ENCODE measurements around the gene COMT. TPM values are rescaled to one million over a fixed set of nuclear protein-coding genes. Genes with fewer than 3 reads are reported as not detected.

The COMT gene
- total RNA-seq, 1 experiment from 2014 or later: 96.0 TPM

DNA sequence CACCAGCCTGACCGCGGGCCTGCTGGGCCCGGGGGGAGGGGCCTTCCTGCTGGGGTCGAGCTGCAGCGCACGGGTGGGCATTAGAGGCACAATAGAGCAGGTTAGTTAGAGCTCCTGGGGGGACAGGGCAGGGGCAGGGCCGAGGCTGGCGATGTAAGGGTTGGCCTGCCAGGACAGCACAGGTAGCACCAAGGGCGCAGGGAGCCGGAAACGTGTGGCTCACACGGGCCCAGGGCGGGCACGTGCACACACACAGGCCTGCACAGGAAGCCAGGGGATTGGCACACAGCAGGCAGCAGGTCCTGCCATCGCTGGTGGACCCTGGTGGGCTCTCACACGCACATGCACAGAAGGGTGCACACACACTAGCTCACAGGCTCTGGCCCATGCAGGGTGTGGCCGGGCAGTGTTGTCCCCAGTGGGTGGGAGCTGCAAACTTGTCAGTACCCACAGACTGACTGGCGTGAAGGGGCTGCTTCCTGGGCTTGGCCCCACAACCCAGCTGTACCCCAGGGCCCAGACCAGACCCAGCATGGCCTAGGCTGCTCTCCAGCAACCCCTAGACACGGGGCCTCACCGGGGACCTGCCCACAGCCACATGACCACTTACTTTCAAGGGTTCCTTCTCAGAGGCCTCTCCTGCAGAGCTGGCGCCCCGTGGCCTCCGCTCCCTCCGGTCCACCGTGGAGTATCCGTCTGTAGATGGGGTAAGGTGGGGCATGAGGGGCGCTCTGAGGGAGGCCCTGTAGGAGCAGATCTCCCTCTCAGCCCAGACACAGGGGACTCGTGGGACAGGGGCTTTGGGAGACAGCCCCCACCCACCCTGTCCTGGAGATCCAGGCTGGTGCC, 29.9 kb downstream of the COMT start:
- intact Hi-C loops (cut with micrococcal nuclease; ENCODE audit: unreplicated experiment): loop anchor here (2.0 kb wide), 1 partner anchor 45 kb away; the partner anchor contains the start of gene ARVCF
- H3K4me3 Mint-ChIP-seq (ENCODE audit: unreplicated experiment): no peak overlapping the region
- Histone ChIP-seq H3K4me3 (ENCODE audit: low read depth, low read length) (no peak overlapping the region), H3K27me3 (replicated peaks; ENCODE audit: control insufficient read depth, insufficient read depth, low read length) (no peaks in the 10 kb centered on the region), H3K9me3 (no peaks in the 10 kb centered on the region), H3K4me1 (peaks cover 6% of the 10 kb centered on the region; the same call in 1 of the 2 replicates), H3K36me3 (ENCODE audit: control insufficient read depth, insufficient read depth, low read length) (peaks cover 2% of the 10 kb centered on the region)
- no peaks in the 10 kb centered on the region for H3K27me3 Mint-ChIP-seq (ENCODE audit: insufficient read depth, unreplicated experiment)
- DNase-seq: no peak
- H3K4me1 Mint-ChIP-seq (ENCODE audit: low read depth, unreplicated experiment): peaks cover 13% of the 10 kb centered on the region
- H3K27ac Mint-ChIP-seq (ENCODE audit: unreplicated experiment): no peak overlapping the region
- peaks cover 28% of the 10 kb centered on the region for H3K36me3 Mint-ChIP-seq (ENCODE audit: insufficient read depth, unreplicated experiment)
- no TSS peak for BruUV-seq (replicated peaks)
- H3K9me3 Mint-ChIP-seq (ENCODE audit: unreplicated experiment): no peaks in the 10 kb centered on the region
- ChIA-PET POLR2A (no interaction called here), CTCF (interaction anchor here (0.7 to 2.3 kb wide), 6 partner anchors 12 to 149 kb away, joined by 3 to 17 read pairs (median 4); no protein-coding TSS in a partner anchor)
- TF ChIP-seq, protein P1, sequence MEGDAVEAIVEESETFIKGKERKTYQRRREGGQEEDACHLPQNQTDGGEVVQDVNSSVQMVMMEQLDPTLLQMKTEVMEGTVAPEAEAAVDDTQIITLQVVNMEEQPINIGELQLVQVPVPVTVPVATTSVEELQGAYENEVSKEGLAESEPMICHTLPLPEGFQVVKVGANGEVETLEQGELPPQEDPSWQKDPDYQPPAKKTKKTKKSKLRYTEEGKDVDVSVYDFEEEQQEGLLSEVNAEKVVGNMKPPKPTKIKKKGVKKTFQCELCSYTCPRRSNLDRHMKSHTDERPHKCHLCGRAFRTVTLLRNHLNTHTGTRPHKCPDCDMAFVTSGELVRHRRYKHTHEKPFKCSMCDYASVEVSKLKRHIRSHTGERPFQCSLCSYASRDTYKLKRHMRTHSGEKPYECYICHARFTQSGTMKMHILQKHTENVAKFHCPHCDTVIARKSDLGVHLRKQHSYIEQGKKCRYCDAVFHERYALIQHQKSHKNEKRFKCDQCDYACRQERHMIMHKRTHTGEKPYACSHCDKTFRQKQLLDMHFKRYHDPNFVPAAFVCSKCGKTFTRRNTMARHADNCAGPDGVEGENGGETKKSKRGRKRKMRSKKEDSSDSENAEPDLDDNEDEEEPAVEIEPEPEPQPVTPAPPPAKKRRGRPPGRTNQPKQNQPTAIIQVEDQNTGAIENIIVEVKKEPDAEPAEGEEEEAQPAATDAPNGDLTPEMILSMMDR (IDR thresholded peaks at IDR 0.05; ENCODE audit: insufficient read depth in 1 of 2, low read depth in 1 of 2, low read length in 1 of 2, severe bottlenecking in 1 of 2, unreplicated experiment in 1 of 2): no peak

DNA sequence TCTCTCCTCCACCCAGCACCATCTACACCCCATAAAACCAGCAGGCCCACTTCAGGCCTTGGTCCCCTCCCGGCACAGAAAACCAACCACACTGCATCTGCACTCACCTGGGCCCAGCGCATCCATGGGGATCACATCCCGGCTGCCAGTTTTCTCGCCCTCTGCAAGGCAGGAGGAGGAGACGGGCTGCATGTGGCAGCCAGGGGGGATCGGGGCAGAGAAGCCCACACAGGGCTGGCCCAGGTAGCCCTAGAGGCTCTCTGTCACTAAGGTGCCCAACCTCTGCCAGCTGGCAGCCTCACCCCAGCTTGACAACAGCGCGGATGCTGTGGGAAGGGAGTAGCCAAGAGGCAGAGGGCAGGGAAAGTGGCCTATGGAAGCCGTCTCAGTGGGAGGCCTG, 30.7 kb downstream of the COMT start:
- Mint-ChIP-seq H3K36me3 (ENCODE audit: insufficient read depth, unreplicated experiment) (peaks cover 24% of the 10 kb centered on the region), H3K27ac (ENCODE audit: unreplicated experiment) (no peak overlapping the region), H3K4me1 (ENCODE audit: low read depth, unreplicated experiment) (peaks cover 7% of the 10 kb centered on the region), H3K27me3 (ENCODE audit: insufficient read depth, unreplicated experiment) (no peaks in the 10 kb centered on the region), H3K4me3 (ENCODE audit: unreplicated experiment) (no peak overlapping the region), H3K9me3 (ENCODE audit: unreplicated experiment) (no peaks in the 10 kb centered on the region)
- peaks cover 6% of the 10 kb centered on the region; the same call in 1 of the 2 replicates for H3K4me1 ChIP-seq
- H3K9me3 ChIP-seq: no peaks in the 10 kb centered on the region
- H3K27me3 ChIP-seq (replicated peaks; ENCODE audit: control insufficient read depth, insufficient read depth, low read length): no peaks in the 10 kb centered on the region
- no TSS peak for BruUV-seq (replicated peaks)
- no peak overlapping the region for H3K4me3 ChIP-seq (ENCODE audit: low read depth, low read length)
- H3K36me3 ChIP-seq (ENCODE audit: control insufficient read depth, insufficient read depth, low read length): peaks cover 2% of the 10 kb centered on the region; the same call in 1 of the 2 replicates
- CTCF ChIA-PET: interaction anchor here (2.3 kb wide), 1 partner anchor 41 kb away, joined by 17 read pairs; no protein-coding TSS in a partner anchor
- TF ChIP-seq, protein P1 (IDR thresholded peaks at IDR 0.05; ENCODE audit: insufficient read depth in 1 of 2, low read depth in 1 of 2, low read length in 1 of 2, severe bottlenecking in 1 of 2, unreplicated experiment in 1 of 2): no peak
- no peak for DNase-seq
- POLR2A ChIA-PET: interaction anchor here (0.6 kb wide), 1 partner anchor 96 kb away, joined by 3 read pairs; no protein-coding TSS in a partner anchor
- intact Hi-C loops (cut with micrococcal nuclease; ENCODE audit: unreplicated experiment): no loop called here

DNA sequence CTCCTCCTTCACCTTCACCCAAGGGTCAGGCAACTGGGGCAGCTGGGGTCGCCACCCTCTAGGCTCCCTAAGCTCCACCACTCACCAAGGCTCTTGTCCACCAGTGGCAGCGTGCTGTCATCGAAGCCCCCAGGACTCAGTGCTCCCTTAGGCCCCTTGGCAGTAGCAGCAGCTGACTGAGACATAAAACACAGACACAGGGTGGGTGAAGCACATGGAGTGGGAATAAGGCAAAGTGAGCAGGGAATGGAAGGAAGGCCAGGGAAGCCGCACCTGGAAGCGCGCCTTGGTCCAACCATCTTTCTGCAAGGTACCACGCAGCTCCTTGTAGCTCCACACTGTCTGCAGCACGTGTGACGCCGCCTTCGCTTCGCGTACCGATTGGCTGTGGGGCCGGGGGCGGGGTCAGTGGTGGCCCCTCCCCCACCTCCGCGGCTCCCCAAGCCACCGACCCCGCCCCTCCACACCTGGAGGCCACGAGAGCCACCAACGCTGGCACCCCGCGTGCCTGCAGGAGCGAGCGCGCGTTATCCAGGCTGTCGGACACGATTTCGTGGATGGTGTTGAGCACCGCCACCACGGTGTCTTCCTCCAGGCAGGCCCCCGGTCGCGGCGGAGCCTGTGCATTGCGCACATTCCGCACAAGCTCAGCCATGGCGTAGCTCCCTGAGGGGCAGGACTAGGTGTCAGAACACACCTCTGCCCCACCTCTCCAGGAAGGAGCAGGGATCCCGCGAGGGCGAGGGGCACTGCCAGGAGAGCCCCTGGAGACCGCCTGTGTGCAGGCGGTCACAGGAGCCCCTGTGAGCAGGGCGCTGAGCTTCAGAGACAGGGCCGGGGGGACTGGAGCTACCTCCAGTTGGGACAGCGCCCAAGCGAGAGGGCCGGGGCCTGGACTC, 31.3 kb downstream of the COMT start:
- no peak overlapping the region for H3K4me3 Mint-ChIP-seq (ENCODE audit: unreplicated experiment)
- ChIA-PET CTCF (no interaction called here), POLR2A (interaction anchor here (0.6 kb wide), 1 partner anchor 96 kb away, joined by 3 read pairs; no protein-coding TSS in a partner anchor)
- TF ChIP-seq, protein P1 (IDR thresholded peaks at IDR 0.05; ENCODE audit: insufficient read depth in 1 of 2, low read depth in 1 of 2, low read length in 1 of 2, severe bottlenecking in 1 of 2, unreplicated experiment in 1 of 2): no peak
- Histone ChIP-seq H3K4me3 (ENCODE audit: low read depth, low read length) (no peak overlapping the region), H3K9me3 (no peaks in the 10 kb centered on the region), H3K27me3 (replicated peaks; ENCODE audit: control insufficient read depth, insufficient read depth, low read length) (no peaks in the 10 kb centered on the region), H3K36me3 (ENCODE audit: control insufficient read depth, insufficient read depth, low read length) (peaks cover 1% of the 10 kb centered on the region; the same call in 1 of the 2 replicates), H3K4me1 (peaks cover 6% of the 10 kb centered on the region; the same call in 1 of the 2 replicates)
- H3K9me3 Mint-ChIP-seq (ENCODE audit: unreplicated experiment): no peaks in the 10 kb centered on the region
- BruUV-seq (replicated peaks): no TSS peak
- no peak for DNase-seq
- no peak overlapping the region for H3K27ac Mint-ChIP-seq (ENCODE audit: unreplicated experiment)
- no peaks in the 10 kb centered on the region for H3K27me3 Mint-ChIP-seq (ENCODE audit: insufficient read depth, unreplicated experiment)
- intact Hi-C loops (cut with micrococcal nuclease; ENCODE audit: unreplicated experiment): no loop called here
- H3K36me3 Mint-ChIP-seq (ENCODE audit: insufficient read depth, unreplicated experiment): peaks cover 28% of the 10 kb centered on the region
- H3K4me1 Mint-ChIP-seq (ENCODE audit: low read depth, unreplicated experiment): peaks cover 7% of the 10 kb centered on the region

Measured in Caco-2 (cell line).